H1 (cell line): ENCODE results near the gene MYO9A. TPM values are rescaled to one million over a fixed set of nuclear protein-coding genes. Genes with fewer than 3 reads are reported as not detected.

ENCODE experiments used
- CTCF ChIA-PET: fragments of 300-600 bp; sonication (Branson Sonifier 250); formaldehyde crosslinking; loops from one replicate; lab custom pipeline; 2021; ENCODE audit not compliant: partially characterized antibody; lab: Charles Lee
- POLR2A ChIA-PET: fragments of 300-600 bp; sonication (Branson Sonifier 250); formaldehyde crosslinking; loops from one replicate; lab custom pipeline; 2021; ENCODE audit warnings: inconsistent platforms; ENCODE audit not compliant: partially characterized antibody; lab: Charles Lee
- DNase-seq, 2 experiments: peaks; one replicate each; pipeline versions ENCODE4 v3.0.0 to v3.0.0-alpha.2; 2010 to 2022; ENCODE audit warnings: low spot score in 2 of 2, low read depth in 1 of 2, mixed read lengths in 1 of 2
- FAIRE-seq: peaks from 2 replicates; lab custom pipeline; 2011; peaks lifted over from hg19 to GRCh38; lab: Jason Lieb, UNC
- H2AFZ ChIP-seq: 2 replicates; pipeline ENCODE4 v1.8.1; 2012; ENCODE audit warnings: low read length, inconsistent platforms
- H2AK5ac ChIP-seq: 2 replicates; pipeline ENCODE4 v1.6.1; 2013; ENCODE audit warnings: low read depth, low read length
- H2BK120ac ChIP-seq: replicated peaks from 2 replicates; pipeline ENCODE3; 2013; ENCODE audit warnings: low read depth, low read length, inconsistent platforms
- H2BK12ac ChIP-seq: 2 replicates; pipeline ENCODE4 v1.6.1; 2013; ENCODE audit warnings: low read depth, low read length
- H2BK15ac ChIP-seq: 2 replicates; pipeline ENCODE4 v1.6.1; 2013; ENCODE audit warnings: low read length
- H2BK20ac ChIP-seq: 2 replicates; pipeline ENCODE4 v1.6.1; 2013; ENCODE audit warnings: low read length
- H2BK5ac ChIP-seq: 2 replicates; pipeline ENCODE4 v1.6.1; 2013; ENCODE audit warnings: low read depth, low read length
- H3K14ac ChIP-seq: 2 replicates; pipeline ENCODE4 v1.6.1; 2013; ENCODE audit warnings: inconsistent platforms; ENCODE audit not compliant: insufficient read length
- H3K18ac ChIP-seq: 2 replicates; pipeline ENCODE4 v1.6.1; 2013; ENCODE audit warnings: low read length; ENCODE audit errors: extremely low read depth
- H3K23ac ChIP-seq: 2 replicates; pipeline ENCODE4 v1.6.1; 2013; ENCODE audit warnings: inconsistent platforms; ENCODE audit not compliant: insufficient read length
- H3K23me2 ChIP-seq: 2 replicates; pipeline ENCODE4 v1.6.1; 2013; ENCODE audit warnings: low read depth, low read length
- H3K27ac ChIP-seq: 2 replicates; pipeline ENCODE4 v1.6.1; 2011; ENCODE audit warnings: low read depth, low read length, inconsistent platforms
- H3K27me3 ChIP-seq, 4 experiments: replicated peaks in 1 of 4; 1 replicate in 1 of 4; 2 replicates in 3 of 4; pipeline versions ENCODE4 v1.6.1 to v1.8.1; 2011 to 2013; ENCODE audit warnings: low read length in 3 of 4, mild to moderate bottlenecking in 3 of 4, inconsistent platforms in 2 of 4, mixed read lengths in 2 of 4, moderate library complexity in 1 of 4; ENCODE audit not compliant: control insufficient read depth in 3 of 4, insufficient read depth in 3 of 4; ENCODE audit errors: extremely low read depth in 1 of 4
- H3K36me3 ChIP-seq, 4 experiments: 2 replicates each; pipeline versions ENCODE4 v1.6.1 to v1.8.1; 2011 to 2013; ENCODE audit warnings: mild to moderate bottlenecking in 4 of 4, low read length in 3 of 4, moderate library complexity in 2 of 4, control low read depth in 1 of 4, inconsistent platforms in 1 of 4; ENCODE audit not compliant: insufficient read depth in 4 of 4, control insufficient read depth in 2 of 4
- H3K4ac ChIP-seq: replicated peaks from 2 replicates; pipeline ENCODE3; 2013; ENCODE audit warnings: low read length, low read depth, mixed read lengths, inconsistent platforms; ENCODE audit not compliant: insufficient read length
- H3K4me1 ChIP-seq, 4 experiments: replicated peaks in 1 of 4; 1 replicate in 1 of 4; 2 replicates in 3 of 4; pipeline versions ENCODE4 v1.6.1 to v1.8.1; 2011 to 2013; ENCODE audit warnings: low read length in 3 of 4, inconsistent platforms in 2 of 4, mixed read lengths in 1 of 4; ENCODE audit not compliant: insufficient read depth in 4 of 4, control insufficient read depth in 3 of 4
- H3K4me2 ChIP-seq, 2 experiments: 2 replicates each; pipeline versions ENCODE4 v1.6.1 to v1.8.1; 2011 to 2013; ENCODE audit warnings: low read depth in 2 of 2, low read length in 2 of 2, control low read depth in 1 of 2, inconsistent platforms in 1 of 2, mild to moderate bottlenecking in 1 of 2; ENCODE audit not compliant: insufficient read depth in 1 of 2
- H3K4me3 ChIP-seq, 4 experiments: fragments of 200-600, 300-600 bp in 1 of 4; sonication (generic), shearing (Covaris generic), sonication (Bioruptor Twin) in 1 of 4; 2 replicates each; pipeline versions ENCODE4 v1.5.1 to v1.8.1; 2011 to 2016; ENCODE audit warnings: low read length in 4 of 4, low read depth in 3 of 4, control low read depth in 2 of 4, inconsistent platforms in 2 of 4, mild to moderate bottlenecking in 2 of 4, mixed read lengths in 1 of 4, moderate library complexity in 1 of 4; ENCODE audit not compliant: insufficient read depth in 2 of 4; ENCODE audit errors: extremely low read depth in 1 of 4
- H3K56ac ChIP-seq: replicated peaks from 2 replicates; pipeline ENCODE3; 2013; ENCODE audit warnings: low read depth, mild to moderate bottlenecking, mixed read lengths, low read length, inconsistent platforms; ENCODE audit not compliant: insufficient read length
- H3K79me1 ChIP-seq: 2 replicates; pipeline ENCODE4 v1.6.1; 2013; ENCODE audit warnings: low read depth, low read length, control low read depth
- H3K79me2 ChIP-seq, 2 experiments: 2 replicates each; pipeline versions ENCODE4 v1.6.1 to v1.8.1; 2012 to 2013; ENCODE audit warnings: low read length in 2 of 2, mild to moderate bottlenecking in 2 of 2, inconsistent platforms in 1 of 2; ENCODE audit not compliant: insufficient read depth in 2 of 2, control insufficient read depth in 1 of 2
- H3K9ac ChIP-seq, 4 experiments: replicated peaks in 1 of 4; 1 replicate in 1 of 4; 2 replicates in 3 of 4; pipeline versions ENCODE4 v1.6.1 to v1.8.1; 2011 to 2013; ENCODE audit warnings: low read depth in 3 of 4, low read length in 3 of 4, control low read depth in 2 of 4, mild to moderate bottlenecking in 2 of 4, moderate library complexity in 2 of 4, inconsistent platforms in 1 of 4; ENCODE audit errors: extremely low read depth in 1 of 4
- H3K9me3 ChIP-seq, 2 experiments: 2 replicates each; pipeline versions ENCODE4 v1.6.1 to v1.8.1; 2012 to 2013; ENCODE audit warnings: mild to moderate bottlenecking in 2 of 2, moderate library complexity in 2 of 2, control low read depth in 1 of 2, inconsistent platforms in 1 of 2, low read depth in 1 of 2, low read length in 1 of 2, mixed read lengths in 1 of 2; ENCODE audit not compliant: insufficient read depth in 2 of 2
- H4K20me1 ChIP-seq, 2 experiments: replicated peaks in 1 of 2; 2 replicates each; pipeline versions ENCODE3 to v1.8.1; 2011 to 2013; ENCODE audit warnings: inconsistent platforms in 2 of 2, low read length in 2 of 2, mild to moderate bottlenecking in 1 of 2; ENCODE audit not compliant: insufficient read depth in 2 of 2, control insufficient read depth in 1 of 2
- H4K5ac ChIP-seq: 2 replicates; pipeline ENCODE4 v1.6.1; 2013; ENCODE audit warnings: low read length, low read depth, mixed read lengths, inconsistent platforms; ENCODE audit not compliant: insufficient read length
- H4K8ac ChIP-seq: 2 replicates; pipeline ENCODE4 v1.8.0; 2013; ENCODE audit warnings: mild to moderate bottlenecking, moderate library complexity, low read length, inconsistent platforms; ENCODE audit not compliant: insufficient read depth; ENCODE audit errors: extremely low read depth
- H4K91ac ChIP-seq: replicated peaks from 2 replicates; pipeline ENCODE3; 2013; ENCODE audit warnings: low read length, mixed read lengths, inconsistent platforms; ENCODE audit not compliant: insufficient read length
- BCL11A ChIP-seq, 2 experiments: IDR thresholded peaks; one replicate each; pipeline ENCODE4 v1.6.1; 2011; ENCODE audit warnings: low read depth in 2 of 2, low read length in 2 of 2, mild to moderate bottlenecking in 2 of 2
- JUN ChIP-seq: IDR thresholded peaks from 2 replicates; pipeline ENCODE4 v1.6.1; 2011; ENCODE audit warnings: low read depth, mild to moderate bottlenecking, improper control_type of control experiment, low read length
- KDM1A ChIP-seq: fragments of 200-600, 300-600 bp; sonication (generic); IDR thresholded peaks from 2 replicates; pipeline ENCODE4 v1.7.1; 2016; ENCODE audit warnings: mild to moderate bottlenecking, low read length, borderline replicate concordance
- KDM5A ChIP-seq: fragments of 200-600 bp; IDR thresholded peaks from 2 replicates; pipeline ENCODE4 v1.7.1; 2012; ENCODE audit warnings: mild to moderate bottlenecking, low read length, inconsistent platforms, mixed read lengths
- PHF8 ChIP-seq: fragments of 200-600 bp; sonication (generic); conservative IDR thresholded peaks from 2 replicates; pipeline ENCODE4 v1.7.1; 2012; ENCODE audit warnings: low read depth, mild to moderate bottlenecking, inconsistent platforms, low read length, moderate library complexity
- RBBP5 ChIP-seq: IDR thresholded peaks from 2 replicates; pipeline ENCODE4 v1.7.1; 2012; ENCODE audit warnings: low read depth, mild to moderate bottlenecking, inconsistent platforms, low read length, moderate library complexity, borderline replicate concordance
- RFX5 ChIP-seq: IDR thresholded peaks from 2 replicates; pipeline ENCODE4 v1.6.1; 2011; ENCODE audit warnings: low read depth, low read length, improper control_type of control experiment, borderline replicate concordance
- SAP30 ChIP-seq: fragments of 300-600 bp; sonication (generic); IDR thresholded peaks from 2 replicates; pipeline ENCODE4 v1.7.1; 2012; ENCODE audit warnings: low read length, moderate library complexity, mild to moderate bottlenecking, inconsistent platforms; ENCODE audit not compliant: insufficient read depth, insufficient replicate concordance
- SIX5 ChIP-seq: IDR thresholded peaks from 2 replicates; pipeline ENCODE4 v1.6.1; 2011; ENCODE audit warnings: mild to moderate bottlenecking, low read depth, low read length
- SP2 ChIP-seq: IDR thresholded peaks from 2 replicates; pipeline ENCODE4 v1.6.1; 2012; ENCODE audit warnings: mild to moderate bottlenecking, low read length, inconsistent platforms
- SP4 ChIP-seq: IDR thresholded peaks from 2 replicates; pipeline ENCODE4 v1.6.1; 2012; ENCODE audit warnings: low read length, inconsistent platforms
- SRF ChIP-seq: IDR thresholded peaks from 2 replicates; pipeline ENCODE4 v1.6.1; 2011; ENCODE audit warnings: mild to moderate bottlenecking, low read depth, low read length, moderate library complexity
- USF2 ChIP-seq: IDR thresholded peaks from 2 replicates; pipeline ENCODE4 v1.6.1; 2011; ENCODE audit warnings: low read length, improper control_type of control experiment
- WGBS, 2 experiments: shearing (Covaris generic) in 1 of 2; methylation state at CpG; one replicate each; pipeline versions ENCODE4 v1.1.6 to v1.1.7; 2013 to 2015; ENCODE audit warnings: low lambda C conversion rate in 2 of 2, mixed read lengths in 2 of 2, inconsistent platforms in 1 of 2, low coverage in 1 of 2, missing lambda C conversion rate in 1 of 2; ENCODE audit not compliant: insufficient replicate concordance in 2 of 2, insufficient coverage in 1 of 2, insufficient read length in 1 of 2; ENCODE audit errors: extremely low coverage in 1 of 2, missing lambda C conversion rate in 1 of 2; 5-methylcytosine and 5-hydroxymethylcytosine counted together
- polyA plus RNA-seq, 7 experiments: library from polyadenylated mRNA; depleted of rRNA in 3 of 7; stranded (reverse) in 5 of 7; unstranded in 2 of 7; fragments of >200 nt in 5 of 7; fragments of 200-250 nt in 2 of 7; gene quantifications; 1 replicate in 5 of 7; 2 replicates in 1 of 7; 4 replicates in 1 of 7; pipeline versions ENCODE4 v1.2.1 to v1.2.3, GENCODE V29; 2011 to 2013; ENCODE audit warnings: missing spikeins in 2 of 7, mixed read lengths in 2 of 7
- total RNA-seq: library from RNA; stranded (reverse); fragmentation: NEBNext Ultra II Directional; extraction: Animal tissue kit (Norgen Biotek cat#: 25700); gene quantifications from 2 replicates; pipeline ENCODE4 v1.2.1, GENCODE V29; 2021

The MYO9A gene
- total and polyA plus RNA-seq, 2 of the 8 experiments (the other 6 are each of a cell fraction or from before 2014, with no cell fraction given), result 3.9 to 26.0 TPM

- Histone ChIP-seq H3K9ac (no peak overlapping the region), H3K4me1 (peaks cover 0 to 11% (median 8%) of the 10 kb centered on the region in 4 experiments; a peak in 4 of 7 replicates), H3K4ac (no peak overlapping the region), H2BK15ac (no peak overlapping the region), H2BK5ac (no peak overlapping the region), H3K18ac (no peak overlapping the region; the same call in 1 of the 2 replicates), H3K27ac (no peak overlapping the region), H3K23ac (no peak overlapping the region), H4K91ac (no peak overlapping the region), H2BK12ac (0 out of 2 replicates have a peak overlapping the region, but pooled peaks have one; percentile 52), H2BK20ac (no peak overlapping the region), H4K8ac (no peak overlapping the region), H2AK5ac (0 out of 2 replicates have a peak overlapping the region, but pooled peaks have one; percentile 42), H3K79me1 (no peaks in the 10 kb centered on the region), H3K79me2 (no peaks in the 10 kb centered on the region), H3K36me3 (no peaks in the 10 kb centered on the region), H3K14ac (no peak overlapping the region), H4K20me1 (no peaks in the 10 kb centered on the region), H2AFZ (no peak overlapping the region), H3K27me3 (no peaks in the 10 kb centered on the region), H4K5ac (no peak overlapping the region), H3K4me3 (no peak overlapping the region), H3K23me2 (no peaks in the 10 kb centered on the region), H3K56ac (no peak overlapping the region), H2BK120ac (no peak overlapping the region), H3K4me2 (no peak overlapping the region), H3K9me3 (no peaks in the 10 kb centered on the region)
- ChIA-PET POLR2A (no interaction called here), CTCF (interaction anchor here (1.4 kb wide), 1 partner anchor 18 kb away, joined by 4 read pairs; no protein-coding TSS in a partner anchor)
- DNase-seq, result no peak
- WGBS, 2 experiments, result 76% methylated on average over 2 of the region's 2 CpGs; no CpG with 5 or more reads in 1 of the 2 experiments
- no peak for FAIRE-seq
- TF ChIP-seq JUN (no peak), RBBP5 (no peak), KDM5A (no peak), USF2 (no peak), RFX5 (no peak), SP2 (no peak), SRF (no peak), SIX5 (no peak), SAP30 (no peak), BCL11A (IDR thresholded peaks at IDR 0.05; ENCODE audit: low read depth in 2 of 2, low read length in 2 of 2) (no peak), KDM1A (no peak), SP4 (no peak), PHF8 (no peak)
Measured at GRCh38 chr15:72060687-72061250, 57.2 kb downstream of the MYO9A start.
